ENCODE measurements around the gene FBLL1.

- TF ChIP-seq NFIC (IDR thresholded peaks at IDR 0.05; ENCODE audit: borderline replicate concordance) (no peak), CTCF (IDR thresholded peaks at IDR 0.05) (no peak), TAF1 (IDR thresholded peaks at IDR 0.05; ENCODE audit: borderline replicate concordance, low read depth, low read length) (no peak), EP300 (IDR thresholded peaks at IDR 0.05; ENCODE audit: borderline replicate concordance in 1 of 2, low read depth in 1 of 2, low read length in 1 of 2) (no peak)
These were observed 34.9 kb downstream of the FBLL1 start for GRCh38 chr5:168563959-168564358.

Measured in SK-N-SH (cell line).